ENCODE data around the gene NSG1.

DNA sequence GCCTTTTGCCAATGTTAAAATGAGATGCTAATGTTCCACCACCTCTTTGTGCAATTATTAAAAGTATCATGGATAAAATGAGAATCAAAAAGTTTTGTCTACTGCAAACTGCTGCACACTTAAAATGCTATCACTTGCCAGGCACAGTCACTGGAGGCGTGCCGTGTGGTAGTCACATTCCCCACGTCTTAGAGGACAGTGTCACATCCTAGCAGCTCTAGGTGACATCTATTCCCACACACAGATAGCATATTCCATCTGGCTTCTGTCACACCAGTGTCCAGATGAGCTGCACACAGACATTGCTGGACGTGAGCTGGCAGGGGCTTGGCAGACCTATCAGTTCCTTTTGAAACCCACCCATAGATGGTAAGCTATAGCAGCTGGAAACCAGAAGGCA, 47.0 kb downstream of the NSG1 start:
- TF ChIP-seq, protein P1, sequence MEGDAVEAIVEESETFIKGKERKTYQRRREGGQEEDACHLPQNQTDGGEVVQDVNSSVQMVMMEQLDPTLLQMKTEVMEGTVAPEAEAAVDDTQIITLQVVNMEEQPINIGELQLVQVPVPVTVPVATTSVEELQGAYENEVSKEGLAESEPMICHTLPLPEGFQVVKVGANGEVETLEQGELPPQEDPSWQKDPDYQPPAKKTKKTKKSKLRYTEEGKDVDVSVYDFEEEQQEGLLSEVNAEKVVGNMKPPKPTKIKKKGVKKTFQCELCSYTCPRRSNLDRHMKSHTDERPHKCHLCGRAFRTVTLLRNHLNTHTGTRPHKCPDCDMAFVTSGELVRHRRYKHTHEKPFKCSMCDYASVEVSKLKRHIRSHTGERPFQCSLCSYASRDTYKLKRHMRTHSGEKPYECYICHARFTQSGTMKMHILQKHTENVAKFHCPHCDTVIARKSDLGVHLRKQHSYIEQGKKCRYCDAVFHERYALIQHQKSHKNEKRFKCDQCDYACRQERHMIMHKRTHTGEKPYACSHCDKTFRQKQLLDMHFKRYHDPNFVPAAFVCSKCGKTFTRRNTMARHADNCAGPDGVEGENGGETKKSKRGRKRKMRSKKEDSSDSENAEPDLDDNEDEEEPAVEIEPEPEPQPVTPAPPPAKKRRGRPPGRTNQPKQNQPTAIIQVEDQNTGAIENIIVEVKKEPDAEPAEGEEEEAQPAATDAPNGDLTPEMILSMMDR (conservative IDR thresholded peaks at IDR 0.05 in 1 of 2, IDR thresholded peaks at IDR 0.05 in 1 of 2; ENCODE audit: low read depth in 1 of 2, low read length in 2 of 2), result no peak
- TF ChIP-seq EZH2 (IDR thresholded peaks at IDR 0.05; ENCODE audit: low read length, missing control alignments), result no peak

All from fibroblast of lung (primary cell).